DOHH2 (cell line): ENCODE data around the gene CACNA2D4.

Experiments used
- CTCF ChIP-seq: fragments of 200-600 bp; sonication (generic); IDR thresholded peaks from one replicate; pipeline ENCODE4 v1.5.1; 2014; ENCODE audit warnings: antibody characterized with exemption, mild to moderate bottlenecking, low read depth, low read length; ENCODE audit not compliant: poor library complexity, severe bottlenecking
- EZH2phosphoT487 ChIP-seq: fragments of 200-600 bp; sonication (generic); IDR thresholded peaks from 2 replicates; pipeline ENCODE4 v1.6.1; 2017; ENCODE audit warnings: borderline replicate concordance, mild to moderate bottlenecking, antibody characterized with exemption, low read length, moderate library complexity, mixed read lengths

- TF ChIP-seq CTCF = no peak
- no peak for TF ChIP-seq EZH2phosphoT487
Measured at GRCh38 chr12:1847411-1847810, 71.0 kb downstream of the CACNA2D4 start.
